Mesenteric fat pad (tissue), 1 donor: Measurements from ENCODE around the gene RUNX1. TPM values are rescaled to one million over a fixed set of nuclear protein-coding genes. Genes with fewer than 3 reads are reported as not detected.

Experiments used
- DNase-seq: peaks from one replicate; pipeline ENCODE4 v3.0.0-alpha.2; 2020; ENCODE audit warnings: low spot score
- total RNA-seq: library from RNA; stranded (reverse); fragmentation: NEBNext Ultra II Directional; extraction: Animal tissue kit (Norgen Biotek cat#: 25700); gene quantifications from one replicate; pipeline ENCODE4 v1.2.1, GENCODE V29; 2021
- donor health status: DM: yes; HTN: yes; CAD: no.

The RUNX1 gene
- total RNA-seq, 1 donor from 2014 or later = 129 TPM

GRCh38 chr21:34797921-34798535 is 251.1 kb downstream of the RUNX1 start:
- no peak for DNase-seq

- DNase-seq = no peak
Measured at GRCh38 chr21:34797201-34797525, 251.9 kb downstream of the RUNX1 start.

GRCh38 chr21:34796518-34797200 is 252.4 kb downstream of the RUNX1 start:
- no peak for DNase-seq

- no peak for DNase-seq
Measured at GRCh38 chr21:34795548-34796180, 253.4 kb downstream of the RUNX1 start.

- no peak for DNase-seq
Measured at GRCh38 chr21:34795175-34795547, 253.9 kb downstream of the RUNX1 start.

- no peak for DNase-seq
Measured at GRCh38 chr21:34794686-34795085, 254.4 kb downstream of the RUNX1 start.

- DNase-seq = no peak
Measured at GRCh38 chr21:34793471-34793870, 255.6 kb downstream of the RUNX1 start.

GRCh38 chr21:34792504-34793089 is 256.5 kb downstream of the RUNX1 start:
- DNase-seq = no peak

- no peak for DNase-seq
Measured at GRCh38 chr21:34791776-34792503, 257.2 kb downstream of the RUNX1 start.

GRCh38 chr21:34790834-34791233 is 258.3 kb downstream of the RUNX1 start:
- no peak for DNase-seq

- DNase-seq = no peak
Measured at GRCh38 chr21:34790341-34790740, 258.8 kb downstream of the RUNX1 start.

- DNase-seq = no peak
Measured at GRCh38 chr21:34788879-34789278, 260.2 kb downstream of the RUNX1 start.

- no peak for DNase-seq
Measured at GRCh38 chr21:34783815-34784214, 265.3 kb downstream of the RUNX1 start.

- no peak for DNase-seq
Measured at GRCh38 chr21:34782506-34783360, 266.4 kb downstream of the RUNX1 start.

GRCh38 chr21:34781526-34781925 is 267.6 kb downstream of the RUNX1 start:
- no peak for DNase-seq

GRCh38 chr21:34779860-34780259 is 269.2 kb downstream of the RUNX1 start:
- DNase-seq = no peak

GRCh38 chr21:34775793-34776192 is 273.3 kb downstream of the RUNX1 start:
- no peak for DNase-seq

GRCh38 chr21:34774750-34775149 is 274.4 kb downstream of the RUNX1 start:
- DNase-seq = no peak

- no peak for DNase-seq
Measured at GRCh38 chr21:34771512-34772028, 277.5 kb downstream of the RUNX1 start.

- no peak for DNase-seq
Measured at GRCh38 chr21:34770576-34770975, 278.5 kb downstream of the RUNX1 start.

GRCh38 chr21:34768326-34768725 is 280.8 kb downstream of the RUNX1 start:
- DNase-seq = no peak
